ENCODE data around the gene MRPL55. TPM values are rescaled to one million over a fixed set of nuclear protein-coding genes. Genes with fewer than 3 reads are reported as not detected.

The MRPL55 gene
- total RNA-seq, 1 experiment from 2014 or later: 343 TPM

DNA sequence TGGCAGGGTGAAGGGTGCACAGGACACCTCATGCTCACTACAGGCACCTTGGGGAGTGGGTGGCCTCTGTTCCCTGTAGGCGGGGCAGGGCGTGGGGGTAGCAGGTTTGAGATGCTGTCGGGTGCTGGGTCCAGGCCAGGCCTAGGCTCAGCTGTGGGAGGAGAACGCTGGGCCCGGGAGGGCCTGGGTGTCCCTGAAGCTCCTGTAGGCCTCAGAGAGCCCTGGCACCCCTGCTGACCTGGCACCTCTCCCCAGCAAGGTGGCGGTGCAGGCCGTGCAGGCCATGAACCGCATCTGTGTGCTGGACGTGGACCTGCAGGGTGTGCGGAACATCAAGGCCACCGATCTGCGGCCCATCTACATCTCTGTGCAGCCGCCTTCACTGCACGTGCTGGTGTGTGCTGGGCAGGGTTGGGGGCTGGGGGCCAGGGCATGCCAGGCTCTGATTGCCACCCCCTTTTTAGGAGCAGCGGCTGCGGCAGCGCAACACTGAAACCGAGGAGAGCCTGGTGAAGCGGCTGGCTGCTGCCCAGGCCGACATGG, 38.1 kb upstream of the MRPL55 start:
- no peak overlapping the region for H3K27ac ChIP-seq (ENCODE audit: low read length)
- ChIA-PET POLR2A (ENCODE audit: unreplicated experiment) (no interaction called here), CTCF (no interaction called here)
- H3F3A ChIP-seq (ENCODE audit: low read length, unreplicated experiment): no peaks in the 10 kb centered on the region
- TF ChIP-seq EZH2 (IDR thresholded peaks at IDR 0.05; ENCODE audit: low read length, unreplicated experiment) (no peak), CTCF (conservative IDR thresholded peaks at IDR 0.05; ENCODE audit: low read depth, low read length) (no peak), EZH2phosphoT487 (IDR thresholded peaks at IDR 0.05; ENCODE audit: borderline replicate concordance, low read length) (no peak)
- H3K79me2 ChIP-seq (ENCODE audit: low read length): peaks cover 55% of the 10 kb centered on the region
- H3K4me1 ChIP-seq (ENCODE audit: insufficient read depth, low read length): peaks cover 13% of the 10 kb centered on the region
- peaks cover 44% of the 10 kb centered on the region for H4K20me1 ChIP-seq (ENCODE audit: low read length)
- H3K36me3 ChIP-seq (ENCODE audit: low read depth, low read length): peaks cover 13% of the 10 kb centered on the region
- no peaks in the 10 kb centered on the region for H3K9me3 ChIP-seq (ENCODE audit: low read length)
- intact Hi-C loops (cut with micrococcal nuclease): no loop called here
- no peaks in the 10 kb centered on the region for H3K27me3 ChIP-seq (ENCODE audit: low read length)
- no peak overlapping the region for H2AFZ ChIP-seq (ENCODE audit: low read length)
- BruUV-seq (replicated peaks): no TSS peak
- DNase-seq (no peak), ATAC-seq (no peak)
- H3K9ac ChIP-seq (ENCODE audit: low read length): no peak overlapping the region
- no peak overlapping the region for H3K4me2 ChIP-seq (ENCODE audit: low read length)
- no peaks in the 10 kb centered on the region for H3K9me2 ChIP-seq (replicated peaks; ENCODE audit: low read length)
- H3K4me3 ChIP-seq (ENCODE audit: low read length): no peak overlapping the region

GRCh38 chr1:228146417-228147150, 37.5 kb upstream of the MRPL55 start:
- Histone ChIP-seq H3K9me2 (replicated peaks; ENCODE audit: low read length) (no peaks in the 10 kb centered on the region), H3K27ac (ENCODE audit: low read length) (no peak overlapping the region), H3K36me3 (ENCODE audit: low read depth, low read length) (peaks cover 13% of the 10 kb centered on the region), H3K9ac (ENCODE audit: low read length) (no peak overlapping the region), H4K20me1 (ENCODE audit: low read length) (peaks cover 50% of the 10 kb centered on the region), H3K79me2 (ENCODE audit: low read length) (peaks cover 61% of the 10 kb centered on the region), H3K9me3 (ENCODE audit: low read length) (no peaks in the 10 kb centered on the region), H3K4me3 (ENCODE audit: low read length) (no peak overlapping the region), H3K4me1 (ENCODE audit: insufficient read depth, low read length) (peaks cover 20% of the 10 kb centered on the region), H2AFZ (ENCODE audit: low read length) (no peak overlapping the region), H3K4me2 (ENCODE audit: low read length) (no peak overlapping the region), H3K27me3 (ENCODE audit: low read length) (no peaks in the 10 kb centered on the region), H3F3A (ENCODE audit: low read length, unreplicated experiment) (no peaks in the 10 kb centered on the region)
- CTCF ChIA-PET: no interaction called here
- intact Hi-C loops (cut with micrococcal nuclease): no loop called here
- POLR2A ChIA-PET (ENCODE audit: unreplicated experiment): no interaction called here
- ATAC-seq (no peak), DNase-seq (no peak)
- BruUV-seq (replicated peaks): no TSS peak
- no peak for TF ChIP-seq EZH2phosphoT487 (IDR thresholded peaks at IDR 0.05; ENCODE audit: borderline replicate concordance, low read length)
- TF ChIP-seq EZH2 (IDR thresholded peaks at IDR 0.05; ENCODE audit: low read length, unreplicated experiment): no peak

- Histone ChIP-seq H3K79me2 (ENCODE audit: low read length) (peaks cover 70% of the 10 kb centered on the region), H3K9me2 (replicated peaks; ENCODE audit: low read length) (no peaks in the 10 kb centered on the region), H3K9ac (ENCODE audit: low read length) (no peak overlapping the region), H2AFZ (ENCODE audit: low read length) (no peak overlapping the region), H3K4me2 (ENCODE audit: low read length) (no peak overlapping the region), H3K27me3 (ENCODE audit: low read length) (no peaks in the 10 kb centered on the region), H3K4me1 (ENCODE audit: insufficient read depth, low read length) (peaks cover 23% of the 10 kb centered on the region), H3K9me3 (ENCODE audit: low read length) (no peaks in the 10 kb centered on the region), H3K4me3 (ENCODE audit: low read length) (no peak overlapping the region), H3K27ac (ENCODE audit: low read length) (no peak overlapping the region), H4K20me1 (ENCODE audit: low read length) (peaks cover 57% of the 10 kb centered on the region), H3K36me3 (ENCODE audit: low read depth, low read length) (peaks cover 13% of the 10 kb centered on the region), H3F3A (ENCODE audit: low read length, unreplicated experiment) (no peaks in the 10 kb centered on the region)
- POLR2A ChIA-PET (ENCODE audit: unreplicated experiment): interaction anchor here (0.6 kb wide), 1 partner anchor 20 kb away, joined by 3 read pairs; the partner anchor contains the start of gene IBA57
- intact Hi-C loops (cut with micrococcal nuclease): no loop called here
- DNase-seq: no peak
- no TSS peak for BruUV-seq (replicated peaks)
- CTCF ChIA-PET: no interaction called here
- TF ChIP-seq CTCF (conservative IDR thresholded peaks at IDR 0.05; ENCODE audit: low read depth, low read length): no peak
- no peak for TF ChIP-seq EZH2phosphoT487 (IDR thresholded peaks at IDR 0.05; ENCODE audit: borderline replicate concordance, low read length)
- TF ChIP-seq EZH2 (IDR thresholded peaks at IDR 0.05; ENCODE audit: low read length, unreplicated experiment): no peak
- no peak for ATAC-seq
Measured at GRCh38 chr1:228145463-228146416, 36.6 kb upstream of the MRPL55 start.
